HG02938 (cell line): ENCODE measurements around the gene ACSF3.
A peak's percentile ranks its signal among the peaks of the same experiment; 100 is the strongest.

Source experiments
- ATAC-seq: cut with Tn5 transposase; IDR thresholded peaks from one replicate; pipeline ENCODE4 v1.9.1; 2021; ENCODE audit warnings: mild to moderate bottlenecking, moderate library complexity; ENCODE audit not compliant: unreplicated experiment

ACSF3 gene

DNA sequence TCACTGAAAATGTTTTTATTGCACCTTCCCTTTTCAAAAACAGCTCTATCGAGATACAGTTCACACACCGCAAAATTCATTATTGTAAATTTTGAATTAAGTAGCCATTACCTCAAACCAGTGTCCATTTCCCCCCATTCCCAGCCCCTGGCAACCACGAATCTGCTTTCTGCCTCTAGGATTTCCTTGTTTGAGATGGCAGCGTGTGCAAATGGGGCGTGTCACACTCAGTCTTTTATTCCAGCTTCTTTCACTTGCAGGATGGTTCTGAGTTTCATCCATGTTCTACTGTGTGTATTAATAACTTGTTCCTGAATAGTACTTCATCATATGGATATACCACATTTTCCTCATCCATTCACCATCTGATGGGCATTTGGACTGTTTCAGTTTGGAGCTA lies 14.8 kb downstream of the ACSF3 start:
- no peak for ATAC-seq

- no peak for ATAC-seq
Measured at GRCh38 chr16:89110641-89111040, 17.0 kb downstream of the ACSF3 start.

DNA sequence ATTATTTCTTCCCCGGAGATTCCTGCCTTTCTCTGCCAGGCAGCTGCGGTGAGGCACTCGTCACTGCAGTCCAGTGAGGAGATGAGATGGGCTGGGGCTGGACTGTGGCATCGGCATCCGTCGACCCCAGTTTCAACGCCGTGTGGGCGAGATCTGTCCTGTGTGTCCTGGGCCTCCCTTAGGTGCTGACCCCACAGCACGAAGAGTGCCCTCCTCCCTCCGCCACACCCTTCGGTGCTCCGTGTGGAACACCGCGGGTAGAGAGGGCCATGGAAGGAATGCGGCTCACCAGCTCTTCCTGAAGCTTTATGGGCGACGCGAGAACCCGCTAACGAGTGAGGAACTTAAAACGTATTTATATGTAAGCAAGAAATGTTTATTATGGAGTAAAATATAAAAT lies 17.6 kb downstream of the ACSF3 start:
- no peak for ATAC-seq

DNA sequence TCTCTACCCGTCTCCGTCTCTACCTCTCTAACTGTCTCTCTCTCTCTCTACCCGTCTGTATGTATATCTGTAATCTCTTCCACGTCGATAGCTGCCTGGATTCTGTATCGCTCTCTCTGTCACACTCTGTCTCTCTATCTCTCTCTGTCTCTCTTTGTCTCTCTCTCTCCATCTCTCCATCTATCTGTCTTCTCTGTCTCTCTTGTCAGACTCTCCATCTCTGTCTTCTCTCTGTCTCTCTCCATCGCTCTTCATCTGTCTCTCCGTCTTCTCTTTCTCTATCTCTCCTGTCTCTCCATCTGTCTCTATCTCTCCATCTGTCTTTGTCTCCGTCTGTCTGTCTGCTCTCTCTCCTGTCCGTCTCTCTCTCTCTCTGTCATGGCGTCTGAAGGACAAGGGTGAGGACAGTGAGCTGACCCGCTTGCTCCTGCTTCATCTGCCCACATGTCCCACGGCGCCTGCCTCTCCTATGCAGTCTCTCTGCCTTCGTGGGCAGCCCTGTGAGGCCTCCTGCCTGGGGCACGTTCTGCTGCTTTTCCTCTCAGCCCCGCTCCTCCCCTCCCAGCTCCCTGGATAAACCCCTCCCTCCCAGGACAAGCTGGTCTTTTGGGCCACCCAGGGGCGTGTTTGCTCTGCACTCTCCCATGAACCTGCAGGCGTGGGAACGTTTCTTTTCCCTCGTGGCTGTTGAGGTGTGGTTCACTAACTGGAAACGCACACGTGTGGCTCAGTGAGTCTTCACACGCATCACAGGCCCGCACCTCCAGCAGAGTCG lies 18.9 kb downstream of the ACSF3 start:
- ATAC-seq: no peak

DNA sequence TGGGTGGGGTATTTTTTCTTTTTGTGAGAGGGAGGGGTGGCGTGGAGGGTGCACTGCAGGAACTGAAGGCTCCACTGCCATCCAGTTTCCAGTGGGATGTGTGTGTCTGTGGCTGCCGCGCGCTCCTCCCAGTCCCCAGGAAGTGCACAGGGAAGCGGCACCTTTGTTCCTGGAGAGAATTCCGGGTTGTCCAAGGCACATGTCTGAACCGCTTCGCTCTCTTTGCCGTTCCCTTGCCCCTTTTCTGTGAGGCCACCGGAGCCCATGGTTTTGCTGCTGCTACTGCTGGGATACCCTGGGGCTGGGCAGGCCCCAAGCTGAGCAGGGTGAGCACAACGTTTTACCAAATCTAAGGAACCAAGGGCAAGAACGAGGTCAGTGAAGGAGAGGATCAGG lies 19.5 kb downstream of the ACSF3 start:
- no peak for ATAC-seq

DNA sequence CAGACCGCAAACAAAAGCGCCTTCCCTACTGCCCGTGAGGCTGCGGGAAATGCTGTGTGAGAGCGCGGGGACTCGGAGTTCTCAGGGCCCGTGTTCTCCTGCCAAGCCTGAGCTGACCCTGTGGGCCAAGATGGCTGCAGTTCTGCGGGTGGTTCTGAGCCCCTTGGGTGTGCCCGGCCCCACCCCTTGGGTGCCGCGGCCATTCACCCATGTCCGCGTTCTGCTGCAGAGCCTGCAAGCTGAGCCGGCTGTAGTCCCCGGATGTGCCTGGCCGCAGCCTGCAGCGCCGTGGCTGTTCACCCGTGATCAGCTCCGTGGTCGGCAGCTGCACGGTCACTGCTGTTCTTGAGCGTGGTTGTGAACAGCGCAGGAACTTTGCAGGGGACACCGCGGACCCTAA lies 20.0 kb downstream of the ACSF3 start:
- ATAC-seq: no peak

DNA sequence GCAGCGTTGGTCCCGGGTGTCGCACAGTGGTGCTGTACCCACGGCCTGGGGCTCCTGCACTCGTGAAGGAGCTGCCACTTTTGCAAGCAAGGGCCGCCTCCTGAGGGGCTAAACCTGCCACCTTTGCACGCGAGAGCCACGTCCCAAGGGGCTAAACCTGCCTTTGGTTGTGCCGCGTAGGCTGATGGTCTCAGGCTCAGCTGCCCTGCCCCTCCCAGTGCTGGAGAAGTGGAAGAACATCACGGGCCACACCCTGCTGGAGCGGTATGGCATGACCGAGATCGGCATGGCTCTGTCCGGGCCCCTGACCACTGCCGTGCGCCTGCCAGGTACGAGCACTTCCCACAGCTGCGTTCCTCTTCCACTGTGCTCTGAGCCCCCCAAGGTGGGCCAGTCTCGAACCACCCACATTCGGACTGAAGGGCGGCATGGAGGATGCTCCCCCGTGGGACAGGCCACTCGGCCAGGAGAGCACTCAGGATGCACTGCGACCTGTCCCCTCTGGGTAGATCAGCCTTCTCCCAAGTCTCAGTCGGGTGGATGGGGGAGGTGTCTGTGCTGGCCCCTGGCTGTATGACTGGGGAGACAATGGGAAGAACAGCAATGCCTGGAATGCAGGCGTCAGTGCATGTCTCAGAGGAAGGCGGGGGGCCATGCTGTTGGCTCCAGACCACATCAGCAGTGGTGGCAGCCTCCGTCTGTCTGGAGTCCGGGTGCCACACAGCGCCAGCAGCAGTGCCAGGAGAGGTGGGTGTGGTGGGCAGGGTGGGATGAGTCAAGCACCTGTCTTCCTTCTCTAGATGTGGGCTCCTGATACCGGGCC lies 20.7 kb downstream of the ACSF3 start:
- no peak for ATAC-seq

DNA sequence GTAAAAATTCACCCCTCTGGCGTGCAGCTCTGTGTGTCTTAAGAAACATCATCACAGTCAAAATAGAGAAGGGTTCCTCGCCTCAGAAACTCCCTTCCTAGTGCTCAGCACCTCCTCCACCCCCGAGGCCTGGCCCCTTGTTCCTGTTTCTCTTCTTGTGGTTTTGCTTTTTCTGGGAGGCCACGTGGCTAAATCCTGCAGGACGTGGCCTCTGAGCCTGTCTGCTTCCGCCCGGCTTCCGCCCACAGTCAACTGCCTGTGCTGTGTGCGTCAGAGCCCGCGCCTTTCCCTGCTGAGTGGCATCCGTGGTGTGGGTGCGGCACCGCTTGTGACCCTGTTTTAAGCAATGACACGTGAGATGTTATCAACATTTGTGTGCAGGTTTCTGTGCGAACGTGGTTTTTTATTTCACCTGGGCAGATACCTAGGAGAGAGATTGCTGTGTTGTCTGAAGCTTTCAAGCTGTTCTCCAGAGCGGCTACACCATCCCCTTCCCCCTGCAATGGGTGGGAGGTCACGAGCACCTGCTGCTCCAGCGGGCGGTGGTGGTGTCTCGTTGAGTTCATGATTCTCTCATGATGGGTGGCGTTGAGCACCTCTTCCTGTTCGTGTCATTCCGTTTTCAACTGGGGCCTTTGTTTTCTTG lies 21.7 kb downstream of the ACSF3 start:
- ATAC-seq: peak; percentile 64

DNA sequence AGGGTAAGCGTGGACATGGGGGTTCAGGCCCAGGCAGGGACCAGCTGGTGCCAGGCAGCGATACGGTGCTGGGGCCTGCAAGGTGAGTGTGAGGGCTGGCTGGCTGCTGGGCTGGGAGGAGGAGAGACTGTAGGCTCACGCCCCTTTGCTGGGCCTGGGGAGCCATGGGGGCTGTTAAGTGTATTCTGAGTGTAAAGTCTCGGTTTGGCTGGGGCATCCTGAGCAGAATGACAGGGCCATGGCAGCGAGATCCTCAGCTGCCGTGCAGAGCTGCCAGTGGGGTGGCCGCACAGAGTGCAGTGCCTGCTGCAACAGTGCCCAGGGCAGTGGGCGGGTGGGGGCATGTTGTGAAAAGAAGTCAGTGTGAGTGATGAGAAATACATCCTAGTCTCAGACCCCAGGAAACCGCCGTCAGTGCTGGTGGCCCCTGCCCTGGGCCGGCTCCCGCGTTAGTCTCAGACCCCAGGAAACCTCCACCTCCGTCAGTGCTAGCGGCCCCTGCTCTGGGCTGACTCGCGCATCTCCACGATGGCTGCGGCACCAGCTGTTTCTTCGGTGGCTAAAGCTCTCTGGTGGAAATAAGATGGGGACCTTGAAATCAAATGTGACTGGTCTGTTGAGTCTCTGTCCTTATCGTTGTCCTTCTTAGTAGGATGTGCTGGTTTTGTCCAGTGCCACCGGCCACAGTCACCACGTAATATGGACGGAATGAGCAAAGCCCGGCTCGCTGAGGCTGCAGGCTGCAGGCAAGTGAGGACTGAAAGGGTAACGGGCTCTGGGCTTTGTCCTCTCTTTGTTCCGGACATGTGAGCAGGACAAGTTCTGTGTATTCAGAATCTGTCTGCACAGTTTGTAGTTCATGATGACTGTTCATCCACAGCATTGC lies 22.9 kb downstream of the ACSF3 start:
- ATAC-seq: no peak

DNA sequence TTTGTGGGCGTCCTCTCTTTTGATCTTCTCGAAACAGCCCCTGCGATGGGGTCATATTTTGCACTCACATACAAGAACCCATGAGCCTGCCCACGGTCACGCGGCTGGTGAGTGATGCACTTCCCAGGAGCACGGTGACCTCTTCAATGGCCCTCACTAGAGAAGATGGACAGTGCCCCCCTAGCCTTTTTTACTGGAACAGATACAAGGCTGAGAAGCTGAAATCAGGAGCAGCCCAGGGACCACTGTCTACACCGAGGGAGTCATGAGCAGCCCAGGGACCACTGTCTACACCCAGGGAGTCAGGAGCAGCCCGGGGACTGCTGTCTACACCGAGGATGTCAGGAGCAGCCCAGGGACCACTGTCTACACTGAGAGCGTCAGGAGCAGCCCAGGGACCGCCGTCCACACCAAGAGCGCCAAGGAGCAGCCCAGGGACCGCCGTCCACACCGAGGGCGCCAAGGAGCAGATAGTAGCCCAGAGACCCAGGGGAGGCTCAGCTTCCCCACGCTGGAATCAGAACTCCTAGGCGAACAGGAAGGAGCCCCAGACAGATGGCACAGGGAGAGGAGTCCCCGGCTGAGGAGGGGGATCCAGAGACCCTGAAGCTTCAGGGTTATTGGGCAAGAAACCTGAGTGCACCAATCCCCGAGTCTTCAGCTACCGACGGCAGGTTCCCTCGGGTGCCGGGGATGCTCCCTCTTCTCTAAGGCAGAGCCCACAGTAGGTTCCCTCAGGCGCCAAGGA lies 23.7 kb downstream of the ACSF3 start:
- ATAC-seq: no peak

DNA sequence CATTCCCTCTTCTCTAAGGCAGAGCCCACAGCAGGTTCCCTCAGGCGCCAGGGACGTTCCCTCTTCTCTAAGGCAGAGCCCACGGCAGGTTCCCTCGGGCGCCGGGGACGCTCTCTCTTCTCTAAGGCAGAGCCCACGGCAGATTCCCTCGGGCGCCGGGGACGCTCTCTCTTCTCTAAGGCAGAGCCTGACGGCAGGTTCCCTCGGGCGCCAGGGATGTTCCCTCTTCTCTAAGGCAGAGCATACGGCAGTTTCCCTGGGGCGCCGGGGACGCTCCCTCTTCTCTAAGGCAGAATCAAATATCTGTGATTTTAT lies 24.3 kb downstream of the ACSF3 start:
- no peak for ATAC-seq

DNA sequence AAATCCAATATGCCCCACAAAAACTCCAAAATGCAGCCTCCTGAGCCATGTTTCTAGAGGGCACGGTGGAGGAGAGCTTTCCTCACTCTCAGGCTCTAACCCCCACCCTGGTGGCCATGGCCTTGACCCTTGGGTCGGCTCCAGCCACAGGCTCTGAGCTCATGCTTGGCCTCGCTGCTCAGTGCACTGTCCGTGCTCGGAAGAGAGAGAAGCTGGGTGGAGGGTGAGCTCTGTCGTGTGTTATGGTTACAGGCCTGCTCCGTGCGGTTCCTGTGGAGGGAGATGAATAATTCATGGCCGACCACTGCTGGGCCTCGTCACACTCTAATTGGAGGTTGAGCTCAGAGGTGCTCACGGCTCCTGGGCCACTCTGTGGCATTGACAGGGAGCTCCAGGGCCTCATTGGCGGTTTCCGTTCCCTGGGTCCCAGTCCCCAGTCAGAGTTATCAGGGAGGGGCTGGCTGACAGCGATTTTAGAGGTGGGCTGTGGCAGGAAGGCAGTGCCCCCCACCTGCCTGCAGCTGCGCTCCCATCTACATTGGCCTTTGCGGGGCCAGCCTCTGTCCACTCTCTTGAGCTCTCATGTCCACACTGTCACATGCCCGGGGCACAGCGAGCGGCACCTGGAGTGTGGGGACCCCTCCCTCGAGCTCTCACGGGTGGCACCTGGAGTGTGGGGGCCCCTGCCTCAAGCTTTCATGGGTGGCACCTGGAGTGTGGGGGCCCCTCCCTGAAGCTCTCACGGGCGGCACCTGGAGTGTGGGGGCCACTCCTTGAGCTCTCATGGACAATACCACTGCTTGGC lies 24.9 kb downstream of the ACSF3 start:
- no peak for ATAC-seq

GRCh38 chr16:89119166-89119621 lies 25.5 kb downstream of the ACSF3 start:
- ATAC-seq: no peak

DNA sequence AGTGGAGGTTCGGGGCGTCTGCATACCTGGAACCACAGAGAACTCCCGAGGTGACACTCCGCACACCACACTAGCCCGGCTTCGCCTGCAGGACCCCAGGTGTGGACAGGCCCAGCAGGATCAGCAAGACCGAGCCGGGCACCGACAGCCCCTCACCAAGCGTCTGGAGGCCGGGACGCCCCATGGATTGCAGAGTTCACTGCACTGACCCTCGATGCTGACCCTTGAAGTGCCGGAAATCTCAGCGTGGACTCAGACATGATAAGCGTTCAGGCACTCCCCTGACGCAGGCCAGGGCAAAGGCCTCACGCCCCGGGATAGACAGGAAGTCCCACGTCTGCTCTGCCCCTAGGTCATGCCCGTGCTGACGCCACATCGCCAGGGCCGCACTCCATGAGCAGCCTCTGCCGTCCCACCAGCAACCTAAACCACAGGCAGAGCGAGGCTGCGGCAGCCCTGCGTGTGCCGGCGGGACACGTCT lies 26.0 kb downstream of the ACSF3 start:
- ATAC-seq: no peak

GRCh38 chr16:89120281-89120680 lies 26.6 kb downstream of the ACSF3 start:
- no peak for ATAC-seq

- no peak for ATAC-seq
Measured at GRCh38 chr16:89120921-89121351, 27.3 kb downstream of the ACSF3 start.

DNA sequence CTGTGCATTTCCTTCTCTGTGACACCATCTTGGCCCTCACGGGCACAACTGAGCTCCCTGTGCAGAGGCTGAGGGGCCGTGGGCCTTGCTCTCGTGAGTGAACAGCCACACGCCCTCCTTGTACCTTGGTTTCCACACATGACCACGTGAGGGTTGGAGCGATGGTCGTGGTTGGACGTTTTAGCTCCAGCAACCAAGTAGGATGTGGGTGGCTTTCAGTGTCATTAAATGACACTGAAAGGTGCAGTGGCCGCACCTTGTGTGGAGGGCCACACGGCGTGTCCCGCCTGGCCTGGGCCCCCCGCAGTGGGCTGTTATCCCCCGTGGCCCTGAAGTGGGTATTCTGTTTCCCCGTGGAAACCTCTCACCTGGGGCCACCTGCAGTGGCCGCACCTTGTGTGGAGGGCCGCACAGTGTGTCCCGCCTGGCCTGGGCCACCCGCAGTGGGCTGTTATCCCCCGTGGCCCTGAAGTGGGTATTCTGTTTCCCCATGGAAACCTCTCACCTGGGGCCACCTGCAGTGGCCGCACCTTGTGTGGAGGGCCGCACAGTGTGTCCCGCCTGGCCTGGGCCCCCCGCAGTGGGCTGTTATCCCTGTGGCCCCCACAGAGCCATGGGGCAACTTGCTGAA lies 28.2 kb downstream of the ACSF3 start:
- ATAC-seq: no peak

DNA sequence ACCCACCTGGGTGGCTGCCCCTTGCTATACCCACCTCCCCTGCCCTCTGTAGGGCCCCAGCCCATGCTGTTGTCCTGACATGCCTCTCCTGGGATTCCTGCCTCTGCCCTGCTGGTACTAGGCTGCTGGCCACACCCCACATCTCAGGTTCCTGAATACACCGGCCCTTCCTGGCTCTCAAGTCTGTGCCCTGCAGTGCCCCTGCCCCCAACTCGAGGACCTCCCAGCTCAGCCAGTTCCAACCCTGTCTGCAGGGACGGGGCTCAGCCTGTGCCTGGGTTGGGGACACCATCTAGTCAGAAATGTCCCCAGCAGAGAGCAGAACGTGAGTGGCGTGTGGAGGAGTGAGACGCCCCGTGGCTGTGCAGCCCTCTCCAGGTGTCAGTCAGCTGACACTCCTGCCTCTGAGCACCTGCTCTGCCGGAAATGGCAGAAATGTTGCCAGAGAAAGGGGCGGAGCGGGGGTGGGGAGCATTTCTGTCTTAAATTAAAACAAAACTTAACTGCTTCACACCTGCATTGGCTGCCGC lies 28.7 kb downstream of the ACSF3 start:
- ATAC-seq: no peak
